Keratinocyte (primary cell): ENCODE results near the gene HOXB9. TPM values are rescaled to one million over a fixed set of nuclear protein-coding genes. Genes with fewer than 3 reads are reported as not detected.
A peak's percentile ranks its signal among the peaks of the same experiment; 100 is the strongest.

ENCODE experiments used
- DNase-seq: peaks from one replicate; pipeline ENCODE4 v3.0.0-alpha.2; 2011; ENCODE audit warnings: low read depth, missing footprints, low spot score
- FAIRE-seq: peaks from 2 replicates; lab custom pipeline; 2011; peaks lifted over from hg19 to GRCh38; lab: Jason Lieb, UNC
- H2AFZ ChIP-seq: 2 replicates; pipeline ENCODE4 v1.6.0; 2012; ENCODE audit warnings: low read length, control low read depth, inconsistent platforms; ENCODE audit not compliant: control insufficient read depth
- H3K27ac ChIP-seq: 2 replicates; pipeline ENCODE4 v1.5.1; 2011; ENCODE audit warnings: low read length; ENCODE audit not compliant: control insufficient read depth, insufficient read depth
- H3K27me3 ChIP-seq: 3 replicates; pipeline ENCODE4 v1.6.0; 2011; ENCODE audit warnings: low read length; ENCODE audit not compliant: control insufficient read depth, insufficient read depth; ENCODE audit errors: extremely low read depth
- H3K36me3 ChIP-seq, 2 experiments: 2 replicates in 1 of 2; 3 replicates in 1 of 2; pipeline ENCODE4 v1.5.1; 2011; ENCODE audit warnings: low read length in 2 of 2, mild to moderate bottlenecking in 1 of 2; ENCODE audit not compliant: control insufficient read depth in 2 of 2, insufficient read depth in 2 of 2; ENCODE audit errors: extremely low read depth in 1 of 2
- H3K4me1 ChIP-seq: 3 replicates; pipeline ENCODE4 v1.5.1; 2011; ENCODE audit warnings: low read length; ENCODE audit not compliant: control insufficient read depth, insufficient read depth; ENCODE audit errors: extremely low read depth
- H3K4me2 ChIP-seq: 3 replicates; pipeline ENCODE4 v1.6.0; 2011; ENCODE audit warnings: low read depth, low read length; ENCODE audit not compliant: control insufficient read depth, insufficient read depth; ENCODE audit errors: extremely low read depth
- H3K4me3 ChIP-seq, 3 experiments: fragments of 200-600 bp in 1 of 3; sonication (generic) in 1 of 3; 2 replicates in 2 of 3; 3 replicates in 1 of 3; pipeline ENCODE4 v1.5.1; 2011 to 2016; ENCODE audit warnings: low read length in 3 of 3, mild to moderate bottlenecking in 3 of 3, control low read depth in 2 of 3, inconsistent platforms in 1 of 3, low read depth in 1 of 3, mixed read lengths in 1 of 3, mixed run types in 1 of 3, moderate library complexity in 1 of 3; ENCODE audit not compliant: control insufficient read depth in 2 of 3, insufficient read depth in 2 of 3; ENCODE audit errors: extremely low read depth in 1 of 3
- H3K79me2 ChIP-seq: 2 replicates; pipeline ENCODE4 v1.6.0; 2012; ENCODE audit warnings: low read length; ENCODE audit not compliant: control insufficient read depth, insufficient read depth
- H3K9ac ChIP-seq: 3 replicates; pipeline ENCODE4 v1.6.0; 2011; ENCODE audit warnings: low read length; ENCODE audit not compliant: control insufficient read depth, insufficient read depth; ENCODE audit errors: extremely low read depth
- H3K9me1 ChIP-seq: 3 replicates; pipeline ENCODE4 v1.6.0; 2011; ENCODE audit warnings: low read length; ENCODE audit not compliant: control insufficient read depth, insufficient read depth; ENCODE audit errors: extremely low read depth
- H3K9me3 ChIP-seq: 2 replicates; pipeline ENCODE4 v1.5.1; 2012; ENCODE audit warnings: low read depth, low read length; ENCODE audit not compliant: control insufficient read depth
- H4K20me1 ChIP-seq: 3 replicates; pipeline ENCODE4 v1.6.0; 2011; ENCODE audit warnings: low read length; ENCODE audit not compliant: control insufficient read depth, insufficient read depth; ENCODE audit errors: extremely low read depth
- CTCF ChIP-seq, 3 experiments: IDR thresholded peaks in 1 of 3; conservative IDR thresholded peaks in 1 of 3; optimal IDR thresholded peaks in 1 of 3; 2 replicates in 2 of 3; 3 replicates in 1 of 3; pipeline versions ENCODE3 to v1.5.1; 2011; ENCODE audit warnings: low read length in 3 of 3, mild to moderate bottlenecking in 3 of 3, moderate library complexity in 2 of 3, control low read depth in 1 of 3, inconsistent platforms in 1 of 3; ENCODE audit not compliant: insufficient read depth in 2 of 3; ENCODE audit errors: extremely low read depth in 1 of 3
- EZH2 ChIP-seq: IDR thresholded peaks from one replicate; pipeline ENCODE4 v1.6.1; 2012; ENCODE audit warnings: inconsistent platforms, mild to moderate bottlenecking, low read length, moderate library complexity
- dilution Hi-C: fragments of 300-500 bp; cut with MboI; formaldehyde crosslinking; loops from one replicate; pipeline ENCODE4 v1.7.0; 2020; ENCODE audit warnings: low sequenced_read_pairs; ENCODE audit not compliant: extremely low pct_ligation_motif_present
- polyA plus RNA-seq, 5 experiments: library from polyadenylated mRNA; depleted of rRNA in 3 of 5; stranded (reverse) in 3 of 5; stranded (forward) in 1 of 5; unstranded in 1 of 5; fragments of >200 nt; gene quantifications; 1 replicate in 1 of 5; 2 replicates in 3 of 5; 3 replicates in 1 of 5; pipeline versions ENCODE4 v1.2.1 to v1.2.3, GENCODE V29; 2011 to 2012; ENCODE audit warnings: missing spikeins in 2 of 5, low read depth in 1 of 5, low replicate concordance in 1 of 5

Gene HOXB9
- polyA plus RNA-seq, 1 donor (not counting 4 experiments of a cell fraction or from before 2014, with no cell fraction given), result 0.03 TPM

- H4K20me1 ChIP-seq, result no peaks in the 10 kb centered on the region
- dilution Hi-C loops, result no loop called here
- H3K4me1 ChIP-seq, result peaks cover 14% of the 10 kb centered on the region
- H3K4me2 ChIP-seq, result peak overlapping the region; percentile 96
- H3K9me3 ChIP-seq, result no peaks in the 10 kb centered on the region
- DNase-seq, result no peak
- FAIRE-seq, result no peak
- peak overlapping the region in 1 of 3 experiments; percentile 81 for H3K4me3 ChIP-seq
- no peaks in the 10 kb centered on the region for H3K36me3 ChIP-seq
- no peak overlapping the region for H2AFZ ChIP-seq
- peaks cover 60% of the 10 kb centered on the region for H3K27me3 ChIP-seq
- no peaks in the 10 kb centered on the region for H3K79me2 ChIP-seq
- no peak for TF ChIP-seq EZH2
- TF ChIP-seq CTCF (optimal IDR thresholded peaks at IDR 0.05 in 1 of 3, IDR thresholded peaks at IDR 0.05 in 1 of 3, conservative IDR thresholded peaks at IDR 0.05 in 1 of 3; ENCODE audit: extremely low read depth in 1 of 3, insufficient read depth in 2 of 3, low read length in 3 of 3), result no peak
- no peak overlapping the region for H3K27ac ChIP-seq
- H3K9me1 ChIP-seq, result no peaks in the 10 kb centered on the region
- H3K9ac ChIP-seq, result no peak overlapping the region
These were observed 39.6 kb downstream of the HOXB9 start for GRCh38 chr17:48586355-48587258.

- H3K9ac ChIP-seq, result no peak overlapping the region
- no peak for TF ChIP-seq EZH2
- no peak for TF ChIP-seq CTCF (optimal IDR thresholded peaks at IDR 0.05 in 1 of 3, IDR thresholded peaks at IDR 0.05 in 1 of 3, conservative IDR thresholded peaks at IDR 0.05 in 1 of 3; ENCODE audit: extremely low read depth in 1 of 3, insufficient read depth in 2 of 3, low read length in 3 of 3)
- no peak for FAIRE-seq
These were observed 41.9 kb downstream of the HOXB9 start for GRCh38 chr17:48584223-48584741.

More at GRCh38 chr17:48584223-48584741, 41.9 kb downstream of the HOXB9 start:
- Histone ChIP-seq H3K27ac (no peak overlapping the region), H3K79me2 (no peaks in the 10 kb centered on the region), H3K9me3 (no peaks in the 10 kb centered on the region), H4K20me1 (no peaks in the 10 kb centered on the region), H3K27me3 (peaks cover 68% of the 10 kb centered on the region), H3K4me2 (no peak overlapping the region), H3K4me3 (no peak overlapping the region), H2AFZ (no peak overlapping the region), H3K9me1 (no peaks in the 10 kb centered on the region), H3K4me1 (peaks cover 14% of the 10 kb centered on the region), H3K36me3 (no peaks in the 10 kb centered on the region)
- no peak for DNase-seq
- dilution Hi-C loops, result no loop called here
